GM18873 (cell line): Measurements from ENCODE around the gene ZNF266.

Experiments
- ATAC-seq: cut with Tn5 transposase; IDR thresholded peaks from one replicate; pipeline ENCODE4 v1.9.1; 2021; ENCODE audit warnings: mild to moderate bottlenecking, moderate library complexity, moderate number of reproducible peaks; ENCODE audit not compliant: unreplicated experiment, low FRiP score

The ZNF266 gene

GRCh38 chr19:9435279-9436268 is at the start of gene ZNF266:
TSS of gene ZNF266 (minus strand) at chr19:9435573. CDS start at chr19:9420089, 15,484 bp downstream.
- peak; percentile 80 for ATAC-seq

DNA sequence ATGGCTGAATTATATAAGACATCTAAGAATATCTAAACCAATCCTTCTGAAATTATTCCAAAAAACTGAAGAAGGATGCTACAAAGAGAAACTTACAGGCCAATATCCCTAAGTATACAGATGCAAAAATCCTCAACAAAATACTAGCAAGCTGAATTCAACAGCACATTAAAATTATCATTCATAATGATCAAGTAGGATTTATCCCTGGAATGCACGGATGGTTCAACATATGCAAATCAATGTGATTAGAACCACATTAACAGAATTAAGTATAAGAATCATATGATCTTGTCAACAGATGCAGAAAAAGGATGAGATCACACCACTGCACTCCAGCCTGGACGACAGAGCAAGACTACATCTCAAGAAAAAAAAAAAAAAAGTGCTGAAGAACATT is 49.8 kb upstream of the ZNF266 start:
- no peak for ATAC-seq

DNA sequence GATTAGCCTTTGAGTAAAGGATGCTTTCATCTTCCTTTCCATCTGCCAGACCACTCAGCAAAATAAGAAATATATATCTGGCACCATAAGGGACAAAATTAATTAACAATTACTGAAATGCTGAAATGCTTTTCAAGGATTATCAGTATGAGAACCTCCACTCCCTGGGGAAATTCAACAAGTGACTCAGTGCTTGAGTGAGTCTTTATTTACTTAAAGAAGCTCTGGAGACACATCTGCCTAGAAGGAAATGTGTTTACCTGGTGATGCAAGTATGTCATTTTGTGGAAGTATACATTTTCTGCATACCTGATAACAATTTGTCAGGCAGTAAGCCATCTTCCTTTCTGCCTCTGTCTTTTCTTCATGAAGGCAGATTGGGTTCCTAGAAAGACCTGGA is 39.6 kb upstream of the ZNF266 start:
- ATAC-seq: no peak

- ATAC-seq: no peak
Measured at GRCh38 chr19:9467161-9467560, 31.8 kb upstream of the ZNF266 start.

DNA sequence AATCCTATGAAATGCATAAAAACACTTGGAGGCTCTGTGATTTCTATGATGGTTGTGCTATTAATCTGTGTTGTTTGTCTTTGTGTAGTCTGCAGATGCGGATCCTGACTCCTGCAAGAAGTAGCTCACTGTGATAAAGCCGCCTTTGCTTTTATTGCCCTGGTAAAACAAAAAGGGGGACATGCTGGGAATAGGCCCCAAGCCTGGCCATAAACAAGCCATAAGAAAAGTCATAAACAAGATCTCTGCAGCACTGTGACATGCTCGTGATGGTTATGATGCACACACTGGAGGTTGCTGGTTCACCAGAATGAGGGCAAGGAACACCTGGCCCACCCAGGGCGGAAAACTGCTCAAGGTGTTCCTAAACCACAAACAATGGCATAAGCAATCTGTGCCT is 26.6 kb upstream of the ZNF266 start:
- ATAC-seq: no peak

- no peak for ATAC-seq
Measured at GRCh38 chr19:9456018-9456689, 20.8 kb upstream of the ZNF266 start.

- no peak for ATAC-seq
Measured at GRCh38 chr19:9453953-9454352, 18.6 kb upstream of the ZNF266 start.

GRCh38 chr19:9445037-9445436 is 9.7 kb upstream of the ZNF266 start:
- no peak for ATAC-seq

- no peak for ATAC-seq
Measured at GRCh38 chr19:9436358-9436757, 985 bp upstream of the ZNF266 start.

DNA sequence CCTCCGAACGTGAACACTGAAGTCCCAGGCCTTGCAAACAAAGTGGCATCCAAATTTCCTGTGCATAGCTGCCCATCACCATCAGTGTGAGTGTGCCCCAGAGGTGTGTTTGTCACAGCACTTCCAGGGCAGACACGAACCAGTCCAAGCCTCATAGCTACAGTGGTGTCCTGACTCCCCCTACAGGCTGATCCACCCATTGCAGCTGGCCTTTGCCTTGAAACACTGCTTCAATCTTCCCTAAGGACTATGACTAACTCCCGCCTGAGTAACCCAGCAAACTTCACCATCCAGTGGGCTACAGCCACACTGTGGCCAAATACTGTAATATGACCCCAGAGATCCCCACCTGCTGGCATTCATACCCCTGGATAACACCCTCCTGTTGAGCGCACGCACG is 3.9 kb downstream of the ZNF266 start:
- no peak for ATAC-seq

GRCh38 chr19:9430444-9430843 is 4.9 kb downstream of the ZNF266 start:
- no peak for ATAC-seq

DNA sequence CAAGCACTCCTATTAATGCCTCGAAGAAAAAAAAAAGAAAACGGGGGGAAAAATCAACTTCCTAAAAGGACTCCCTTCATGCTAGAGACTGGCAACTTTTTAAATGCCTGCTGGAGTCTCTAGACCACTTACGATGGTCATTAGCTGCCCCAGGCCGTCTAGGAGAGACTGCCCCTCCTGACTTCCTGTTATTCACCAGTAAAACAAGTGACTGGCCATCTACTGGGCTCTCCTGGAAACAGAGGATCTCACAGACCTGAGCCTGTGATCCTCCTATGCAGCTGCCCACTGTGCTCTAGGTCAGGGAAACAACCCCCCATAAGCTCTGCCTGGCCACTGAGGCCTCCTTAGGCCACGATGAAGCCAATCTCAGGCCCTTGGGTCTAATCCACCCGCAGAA is 7.4 kb downstream of the ZNF266 start:
- no peak for ATAC-seq

DNA sequence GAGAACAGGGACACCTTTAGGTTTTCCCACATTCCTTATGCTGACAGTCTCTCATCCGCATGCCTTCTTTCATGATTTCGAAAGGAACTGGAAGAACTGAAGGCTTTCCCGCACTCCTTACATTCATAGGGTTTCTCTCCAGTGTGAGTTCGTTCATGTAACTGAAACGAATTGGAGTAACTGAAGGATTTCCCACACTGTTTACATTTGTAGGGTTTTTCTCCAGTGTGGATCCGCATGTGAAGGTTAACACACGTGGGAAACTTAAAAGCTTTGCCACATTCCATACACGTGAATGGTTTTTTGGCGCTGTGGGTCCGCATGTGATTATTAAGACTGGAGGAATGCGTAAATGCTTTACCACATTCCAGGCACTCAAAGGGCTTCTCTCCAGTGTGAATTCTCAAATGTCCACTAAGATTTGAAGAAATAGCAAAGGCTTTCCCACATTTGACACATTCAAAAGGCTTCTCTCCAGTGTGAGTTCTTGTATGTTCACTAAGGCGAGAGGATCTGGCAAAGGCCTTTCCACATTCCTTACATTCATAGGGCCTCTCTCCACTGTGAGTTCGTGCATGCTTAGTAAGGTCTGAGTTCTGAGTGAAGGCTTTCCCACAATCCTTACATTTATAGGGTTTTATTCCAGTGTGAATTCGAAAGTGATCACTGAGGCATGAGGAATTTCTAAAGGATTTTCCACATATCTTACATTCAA is 22.0 kb downstream of the ZNF266 start:
- no peak for ATAC-seq

- no peak for ATAC-seq
Measured at GRCh38 chr19:9407827-9408226, 27.5 kb downstream of the ZNF266 start.

DNA sequence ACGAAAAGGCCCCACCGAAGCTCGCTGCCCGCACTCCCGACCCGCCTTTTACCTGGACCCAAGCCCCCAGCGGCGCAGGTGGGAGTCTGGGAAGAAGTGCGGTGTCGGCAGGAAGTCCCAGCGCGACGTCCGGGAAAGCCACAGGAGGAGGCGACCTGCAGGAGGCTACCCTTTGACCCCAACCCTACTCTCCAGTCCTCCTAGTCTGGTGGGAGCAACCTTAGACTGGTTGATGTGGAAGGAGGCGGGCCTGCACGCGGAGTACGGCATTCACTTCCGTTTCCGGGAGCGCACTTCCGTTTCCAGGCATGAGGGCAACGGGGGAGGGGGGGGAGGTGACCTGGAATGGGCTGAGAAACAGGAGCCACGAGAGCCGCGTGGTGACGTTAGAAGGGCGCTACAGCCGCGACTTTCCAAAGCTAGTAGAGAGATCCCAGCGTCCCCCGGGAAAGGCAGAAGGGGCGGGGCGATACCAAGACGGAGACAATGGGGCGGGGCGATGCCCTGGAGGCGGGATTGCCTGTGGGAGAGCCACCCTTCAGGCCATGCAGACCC is 28.5 kb downstream of the ZNF266 start:
- ATAC-seq: no peak

- no peak for ATAC-seq
Measured at GRCh38 chr19:9381361-9381785, 54.0 kb downstream of the ZNF266 start.

DNA sequence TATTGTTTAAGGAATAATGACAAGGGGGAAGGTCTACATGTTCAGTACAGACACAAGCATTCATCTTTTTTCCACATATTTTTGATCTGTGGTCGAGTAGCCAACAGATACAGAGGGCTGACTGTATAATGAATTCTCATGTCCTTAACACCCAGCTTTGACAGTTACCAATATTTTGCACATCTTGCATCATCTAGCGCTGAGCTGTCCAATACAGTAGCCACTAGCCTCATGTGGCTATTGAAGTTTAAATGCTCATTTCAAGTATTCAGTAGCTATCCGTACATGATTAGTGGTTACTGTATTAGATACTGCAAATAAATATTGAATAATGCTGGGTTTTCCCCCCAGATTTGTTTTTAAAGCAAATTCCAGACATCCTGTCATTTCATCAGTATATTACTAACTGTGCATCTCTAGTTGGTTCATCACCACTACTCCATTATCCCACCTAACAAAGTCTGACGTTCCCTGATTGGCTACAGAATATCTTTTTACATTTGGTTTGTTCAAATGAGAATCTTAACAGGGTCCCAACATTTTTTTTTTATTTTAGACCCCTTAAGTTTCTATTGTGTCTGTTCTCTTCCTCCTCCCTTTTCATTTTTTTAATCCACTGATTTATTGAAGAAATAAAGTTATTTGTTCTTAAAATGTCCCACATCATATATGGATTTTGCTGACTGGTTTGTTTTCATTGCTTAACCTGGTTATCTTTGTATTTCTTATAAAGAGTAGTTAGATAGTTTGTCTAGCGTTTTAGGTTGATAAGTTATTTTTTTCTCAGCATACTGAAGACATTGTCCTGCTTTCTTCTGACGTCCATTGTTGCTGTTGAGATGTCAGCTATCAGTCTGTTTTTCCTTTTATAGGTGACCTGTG is 64.4 kb downstream of the ZNF266 start:
- ATAC-seq: no peak

- no peak for ATAC-seq
Measured at GRCh38 chr19:9362905-9363304, 72.5 kb downstream of the ZNF266 start, which contains the start of gene ZNF177. TSS of gene ZNF177 (plus strand) at chr19:9363013. CDS start at chr19:9378312, 15,299 bp downstream.
